ENCODE measurements around the gene DDX47. TPM values are rescaled to one million over a fixed set of nuclear protein-coding genes. Genes with fewer than 3 reads are reported as not detected.
A peak's percentile ranks its signal among the peaks of the same experiment; 100 is the strongest.
"Not testable (repeated sequence)": the region's sequence is repeated elsewhere in the genome, so short reads cannot be mapped to it uniquely, and the experiment has no call there.

The DDX47 gene
- total RNA-seq, 1 experiment from 2014 or later: 121 TPM

DNA sequence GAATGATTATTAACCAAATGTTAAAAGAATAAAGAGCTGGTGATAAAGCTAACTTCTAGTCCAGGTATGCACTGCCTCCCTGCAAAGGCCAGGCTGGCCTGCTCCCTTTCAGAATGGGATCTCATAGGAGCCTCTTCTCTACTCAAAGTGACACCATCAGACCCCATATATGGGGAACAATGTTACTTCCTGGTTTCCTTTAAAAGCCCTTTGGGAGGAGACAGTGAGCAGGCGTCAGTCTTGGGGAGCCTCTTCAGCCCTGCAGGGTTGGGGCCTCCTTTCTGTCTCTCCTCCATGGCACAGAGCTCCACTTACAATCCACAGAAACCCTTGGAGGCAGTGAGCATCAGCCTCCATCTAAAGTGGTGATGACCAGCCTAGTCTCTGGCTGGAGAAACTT lies 60.9 kb downstream of the DDX47 start:
- Mint-ChIP-seq H3K4me3 (ENCODE audit: unreplicated experiment) (no peak overlapping the region), H3K36me3 (ENCODE audit: insufficient read depth, unreplicated experiment) (peaks cover 19% of the 10 kb centered on the region), H3K9me3 (ENCODE audit: unreplicated experiment) (no peaks in the 10 kb centered on the region), H3K27me3 (ENCODE audit: insufficient read depth, unreplicated experiment) (no peaks in the 10 kb centered on the region), H3K4me1 (ENCODE audit: low read depth, unreplicated experiment) (peaks cover 68% of the 10 kb centered on the region), H3K27ac (ENCODE audit: unreplicated experiment) (peak overlapping the region; percentile 97)
- Histone ChIP-seq H3K27me3 (replicated peaks; ENCODE audit: control insufficient read depth, insufficient read depth, low read length) (no peaks in the 10 kb centered on the region), H3K4me3 (ENCODE audit: low read depth, low read length) (no peak overlapping the region), H3K36me3 (ENCODE audit: control insufficient read depth, insufficient read depth, low read length) (no peaks in the 10 kb centered on the region), H3K4me1 (peaks cover 68% of the 10 kb centered on the region), H3K9me3 (no peaks in the 10 kb centered on the region)
- CTCF ChIA-PET: interaction anchor here (0.7 kb wide), 1 partner anchor 16 kb away, joined by 3 read pairs; no protein-coding TSS in a partner anchor
- TF ChIP-seq, protein P1, sequence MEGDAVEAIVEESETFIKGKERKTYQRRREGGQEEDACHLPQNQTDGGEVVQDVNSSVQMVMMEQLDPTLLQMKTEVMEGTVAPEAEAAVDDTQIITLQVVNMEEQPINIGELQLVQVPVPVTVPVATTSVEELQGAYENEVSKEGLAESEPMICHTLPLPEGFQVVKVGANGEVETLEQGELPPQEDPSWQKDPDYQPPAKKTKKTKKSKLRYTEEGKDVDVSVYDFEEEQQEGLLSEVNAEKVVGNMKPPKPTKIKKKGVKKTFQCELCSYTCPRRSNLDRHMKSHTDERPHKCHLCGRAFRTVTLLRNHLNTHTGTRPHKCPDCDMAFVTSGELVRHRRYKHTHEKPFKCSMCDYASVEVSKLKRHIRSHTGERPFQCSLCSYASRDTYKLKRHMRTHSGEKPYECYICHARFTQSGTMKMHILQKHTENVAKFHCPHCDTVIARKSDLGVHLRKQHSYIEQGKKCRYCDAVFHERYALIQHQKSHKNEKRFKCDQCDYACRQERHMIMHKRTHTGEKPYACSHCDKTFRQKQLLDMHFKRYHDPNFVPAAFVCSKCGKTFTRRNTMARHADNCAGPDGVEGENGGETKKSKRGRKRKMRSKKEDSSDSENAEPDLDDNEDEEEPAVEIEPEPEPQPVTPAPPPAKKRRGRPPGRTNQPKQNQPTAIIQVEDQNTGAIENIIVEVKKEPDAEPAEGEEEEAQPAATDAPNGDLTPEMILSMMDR (IDR thresholded peaks at IDR 0.05; ENCODE audit: insufficient read depth in 1 of 2, low read depth in 1 of 2, low read length in 1 of 2, severe bottlenecking in 1 of 2, unreplicated experiment in 1 of 2): no peak
- intact Hi-C loops (cut with micrococcal nuclease; ENCODE audit: unreplicated experiment): no loop called here
- BruUV-seq (replicated peaks): no TSS peak
- DNase-seq: no peak
- POLR2A ChIA-PET: interaction anchor here (1.0 kb wide), 1 partner anchor 17 kb away, joined by 3 read pairs; the partner anchor contains the start of gene GPRC5A

DNA sequence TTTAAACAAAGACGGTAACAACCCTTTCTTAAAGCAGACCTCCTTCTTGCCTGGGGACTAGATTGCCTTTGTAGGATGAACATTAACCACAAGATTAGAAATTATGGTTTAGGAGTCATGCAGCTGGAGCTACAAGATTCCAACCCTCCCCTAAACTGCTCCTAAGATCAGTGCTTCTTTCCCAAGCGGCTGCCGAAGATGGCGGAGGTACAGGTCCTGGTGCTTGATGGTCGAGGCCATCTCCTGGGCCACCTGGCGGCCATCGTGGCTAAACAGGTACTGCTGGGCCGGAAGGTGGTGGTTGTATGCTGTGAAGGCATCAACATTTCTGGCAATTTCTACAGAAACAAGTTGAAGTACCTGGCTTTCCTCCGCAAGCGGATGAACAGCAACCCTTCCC lies 62.2 kb downstream of the DDX47 start:
- POLR2A ChIA-PET: interaction anchor here (0.7 to 1.0 kb wide), 2 partner anchors 15 to 105 kb away, joined by 3 to 5 read pairs; partner anchors contain the start of gene GPRC5A
- intact Hi-C loops (cut with micrococcal nuclease; ENCODE audit: unreplicated experiment): not testable (repeated sequence)

DNA sequence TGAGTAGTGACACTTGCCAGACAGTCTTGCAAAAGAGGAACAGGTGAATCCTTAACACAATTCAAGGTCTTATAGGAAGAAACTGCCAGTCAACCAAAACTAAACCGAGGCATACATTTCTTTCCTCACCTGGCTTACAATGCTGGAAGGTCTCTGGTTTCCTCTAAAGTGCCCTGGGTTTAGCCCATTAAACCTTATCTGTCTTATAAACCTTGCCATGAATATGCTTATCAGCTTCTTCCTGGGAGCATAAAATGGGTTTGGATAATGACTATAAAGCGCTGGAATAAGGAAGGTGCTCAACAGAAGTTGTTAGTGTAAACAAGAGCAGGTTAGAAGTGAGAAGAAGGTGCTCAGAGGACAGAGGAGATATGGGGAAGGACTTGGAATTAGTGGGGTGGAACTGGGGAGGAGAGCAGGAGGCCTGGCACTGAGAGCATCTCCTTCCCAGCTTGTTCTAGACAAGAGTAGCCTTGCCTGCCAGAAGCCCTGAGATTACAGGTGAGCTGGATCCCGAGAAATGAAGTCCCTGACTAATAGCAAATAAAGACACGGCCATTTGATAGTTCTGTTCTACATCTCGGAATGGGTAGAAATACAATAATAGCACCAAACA lies 64.1 kb downstream of the DDX47 start:
- intact Hi-C loops (cut with micrococcal nuclease; ENCODE audit: unreplicated experiment): no loop called here
- Mint-ChIP-seq H3K27ac (ENCODE audit: unreplicated experiment) (peak overlapping the region; percentile 97), H3K4me3 (ENCODE audit: unreplicated experiment) (no peak overlapping the region), H3K4me1 (ENCODE audit: low read depth, unreplicated experiment) (peaks cover 65% of the 10 kb centered on the region), H3K27me3 (ENCODE audit: insufficient read depth, unreplicated experiment) (no peaks in the 10 kb centered on the region), H3K9me3 (ENCODE audit: unreplicated experiment) (no peaks in the 10 kb centered on the region), H3K36me3 (ENCODE audit: insufficient read depth, unreplicated experiment) (peaks cover 5% of the 10 kb centered on the region)
- POLR2A ChIA-PET: interaction anchor here (1.4 kb wide), 1 partner anchor 14 kb away, joined by 4 read pairs; the partner anchor contains the start of gene GPRC5A
- CTCF ChIA-PET: interaction anchor here (1.3 kb wide), 1 partner anchor 14 kb away, joined by 4 read pairs; the partner anchor contains the start of gene GPRC5A
- Histone ChIP-seq H3K27me3 (replicated peaks; ENCODE audit: control insufficient read depth, insufficient read depth, low read length) (no peaks in the 10 kb centered on the region), H3K9me3 (no peaks in the 10 kb centered on the region), H3K4me3 (ENCODE audit: low read depth, low read length) (no peak overlapping the region), H3K4me1 (peaks cover 59% of the 10 kb centered on the region), H3K36me3 (ENCODE audit: control insufficient read depth, insufficient read depth, low read length) (no peaks in the 10 kb centered on the region)
- TF ChIP-seq, protein P1 (IDR thresholded peaks at IDR 0.05; ENCODE audit: insufficient read depth in 1 of 2, low read depth in 1 of 2, low read length in 1 of 2, severe bottlenecking in 1 of 2, unreplicated experiment in 1 of 2): no peak
- BruUV-seq (replicated peaks): no TSS peak
- no peak for DNase-seq

More for the DNA sequence above, 62.2 kb downstream of the DDX47 start:
- H3K36me3 ChIP-seq (ENCODE audit: control insufficient read depth, insufficient read depth, low read length); H3K27me3 Mint-ChIP-seq (ENCODE audit: insufficient read depth, unreplicated experiment); DNase-seq; H3K4me3 Mint-ChIP-seq (ENCODE audit: unreplicated experiment); BruUV-seq (replicated peaks); CTCF ChIA-PET; H3K9me3 ChIP-seq; H3K27me3 ChIP-seq (replicated peaks; ENCODE audit: control insufficient read depth, insufficient read depth, low read length); H3K9me3 Mint-ChIP-seq (ENCODE audit: unreplicated experiment); H3K4me3 ChIP-seq (ENCODE audit: low read depth, low read length): not testable (repeated sequence)
- peaks cover 60% of the 10 kb centered on the region for H3K4me1 ChIP-seq
- H3K36me3 Mint-ChIP-seq (ENCODE audit: insufficient read depth, unreplicated experiment): peaks cover 18% of the 10 kb centered on the region
- peaks cover 68% of the 10 kb centered on the region for H3K4me1 Mint-ChIP-seq (ENCODE audit: low read depth, unreplicated experiment)
- H3K27ac Mint-ChIP-seq (ENCODE audit: unreplicated experiment): peak overlapping the region; percentile 97

Measured in Caco-2 (cell line).